ENCODE measurements around the gene HLA-DRA.
"Not testable (repeated sequence)": the region's sequence is repeated elsewhere in the genome, so short reads cannot be mapped to it uniquely, and the experiment has no call there.

The HLA-DRA gene

GRCh38 chr6:32430179-32430578 is 9.5 kb upstream of the HLA-DRA start:
- FAIRE-seq, result no peak
- DNase-seq (ENCODE audit: insufficient read length, low spot score), result no peak

- DNase-seq (ENCODE audit: insufficient read length, low spot score) (no peak), FAIRE-seq (no peak)
Measured at GRCh38 chr6:32431142-32431541, 8.5 kb upstream of the HLA-DRA start.

GRCh38 chr6:32432050-32432450 is 7.6 kb upstream of the HLA-DRA start:
- no peak for FAIRE-seq
- DNase-seq (ENCODE audit: insufficient read length, low spot score), result no peak

- not testable (repeated sequence) for FAIRE-seq; DNase-seq (ENCODE audit: insufficient read length, low spot score)
Measured at GRCh38 chr6:32433950-32434349, 5.7 kb upstream of the HLA-DRA start.

GRCh38 chr6:32436186-32436585 is 3.5 kb upstream of the HLA-DRA start:
- FAIRE-seq (no peak), DNase-seq (ENCODE audit: insufficient read length, low spot score) (no peak)

- DNase-seq (ENCODE audit: insufficient read length, low spot score) (no peak), FAIRE-seq (no peak)
Measured at GRCh38 chr6:32436995-32437836, 2.5 kb upstream of the HLA-DRA start.

- no peak for FAIRE-seq
Measured at GRCh38 chr6:32439139-32439538, 548 bp upstream of the HLA-DRA start.

GRCh38 chr6:32442243-32442667 is 2.6 kb downstream of the HLA-DRA start:
- FAIRE-seq (no peak), DNase-seq (ENCODE audit: insufficient read length, low spot score) (no peak)

More at GRCh38 chr6:32439139-32439538, 548 bp upstream of the HLA-DRA start:
- DNase-seq (ENCODE audit: insufficient read length, low spot score), result no peak

GRCh38 chr6:32442977-32443552 is 3.4 kb downstream of the HLA-DRA start:
- FAIRE-seq (no peak), DNase-seq (ENCODE audit: insufficient read length, low spot score) (no peak)

- DNase-seq (ENCODE audit: insufficient read length, low spot score) (no peak), FAIRE-seq (no peak)
Measured at GRCh38 chr6:32444433-32444832, 4.7 kb downstream of the HLA-DRA start.

GRCh38 chr6:32445321-32445854 is 5.7 kb downstream of the HLA-DRA start:
- FAIRE-seq (no peak), DNase-seq (ENCODE audit: insufficient read length, low spot score) (no peak)

- DNase-seq (ENCODE audit: insufficient read length, low spot score) (no peak), FAIRE-seq (no peak)
Measured at GRCh38 chr6:32447932-32448331, 8.2 kb downstream of the HLA-DRA start.

GRCh38 chr6:32449088-32449736 is 9.5 kb downstream of the HLA-DRA start:
- FAIRE-seq, result no peak

GRCh38 chr6:32457054-32457453 is 17.4 kb downstream of the HLA-DRA start:
- DNase-seq (ENCODE audit: insufficient read length, low spot score) (no peak), FAIRE-seq (no peak)

More at GRCh38 chr6:32449088-32449736, 9.5 kb downstream of the HLA-DRA start:
- DNase-seq (ENCODE audit: insufficient read length, low spot score), result no peak

- FAIRE-seq (no peak), DNase-seq (ENCODE audit: insufficient read length, low spot score) (no peak)
Measured at GRCh38 chr6:32459781-32460424, 20.2 kb downstream of the HLA-DRA start.

- DNase-seq (ENCODE audit: insufficient read length, low spot score), result no peak
- no peak for FAIRE-seq
Measured at GRCh38 chr6:32460528-32460927, 20.8 kb downstream of the HLA-DRA start.

GRCh38 chr6:32461493-32461892 is 21.8 kb downstream of the HLA-DRA start:
- no peak for FAIRE-seq
- DNase-seq (ENCODE audit: insufficient read length, low spot score), result no peak

GRCh38 chr6:32462609-32463008 is 22.9 kb downstream of the HLA-DRA start:
- no peak for FAIRE-seq
- no peak for DNase-seq (ENCODE audit: insufficient read length, low spot score)

GRCh38 chr6:32467743-32468503 is 28.2 kb downstream of the HLA-DRA start:
- not testable (repeated sequence) for DNase-seq (ENCODE audit: insufficient read length, low spot score); FAIRE-seq

GRCh38 chr6:32472781-32473375 is 33.2 kb downstream of the HLA-DRA start:
- no peak for DNase-seq (ENCODE audit: insufficient read length, low spot score)

More at GRCh38 chr6:32472781-32473375, 33.2 kb downstream of the HLA-DRA start:
- FAIRE-seq, result no peak
